ENCODE results near the gene ZNF467. TPM values are rescaled to one million over a fixed set of nuclear protein-coding genes. Genes with fewer than 3 reads are reported as not detected.

Gene ZNF467
- total and polyA plus RNA-seq, 7 donors = 0.87 to 2.8 (median 1.7) TPM

DNA sequence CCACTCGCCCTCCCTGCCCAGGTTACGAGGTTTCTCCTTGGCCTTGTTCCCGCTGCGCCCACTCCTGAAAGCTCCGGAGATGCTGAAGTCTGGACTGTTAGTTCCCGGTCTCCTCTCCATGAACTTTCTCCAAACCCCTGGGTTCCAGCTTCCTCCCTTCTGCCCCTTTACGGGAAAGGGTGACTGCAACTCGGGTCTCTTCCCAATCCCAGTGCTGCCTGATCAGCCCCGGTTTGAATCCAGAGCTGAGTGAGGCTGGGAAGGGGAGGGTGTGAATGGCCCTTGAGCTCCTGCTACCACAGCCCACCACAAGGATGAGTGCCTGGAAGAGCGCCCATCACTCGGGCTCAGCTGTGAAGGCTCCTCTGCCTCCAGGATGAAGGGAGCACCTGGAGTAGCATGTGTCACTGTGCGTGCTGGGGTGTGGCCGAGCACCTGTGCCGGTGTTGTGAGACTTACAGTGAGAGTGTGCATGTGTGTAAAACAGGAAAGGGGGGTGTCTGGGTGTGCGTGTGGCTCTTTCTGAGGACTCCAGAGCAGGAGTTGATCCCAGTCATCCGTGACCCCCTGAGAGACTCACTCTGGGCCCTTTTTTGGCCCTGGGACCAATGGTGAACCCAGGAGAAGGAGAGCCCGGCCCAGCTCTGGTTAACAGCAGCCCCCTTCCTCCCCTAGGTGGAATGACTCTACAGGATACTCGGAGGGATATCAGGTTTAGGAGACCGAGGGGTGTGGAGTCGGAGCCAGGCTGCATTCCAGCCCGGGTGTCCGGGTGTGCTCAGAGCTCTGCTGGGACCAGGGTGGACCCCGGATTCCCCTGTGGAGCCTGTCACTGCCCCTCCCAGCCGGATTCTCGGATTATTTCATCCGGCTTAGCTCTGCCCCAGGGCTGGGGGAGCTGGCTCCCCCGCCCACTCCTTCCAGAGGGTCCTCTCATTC, 1.1 kb upstream of the ZNF467 start:
- 39 to 49% (median 48%) methylated on average over 27 of the region's 27 CpGs for WGBS, 3 donors
- Histone ChIP-seq H3K4me1 (peaks cover 5% of the 10 kb centered on the region), H3K9me3 (no peaks in the 10 kb centered on the region), H3K36me3 (ENCODE audit: insufficient read depth in 1 of 2, low read depth in 1 of 2) (no peaks in the 10 kb centered on the region), H3K27me3 (ENCODE audit: insufficient read depth in 3 of 3, low read length in 2 of 3) (no peaks in the 10 kb centered on the region), H3K27ac (no peak overlapping the region), H3K4me3 (peak overlapping the region; percentile 70)
- peak in 1 of 2 donors; percentile 48 for DNase-seq
- intact Hi-C loops (cut with DNase I) = loop anchor here in 1 of 2 donors (5.0 kb wide), 1 partner anchor 63 kb away; the partner anchor contains the start of gene ZNF862
- TF ChIP-seq, protein P1, sequence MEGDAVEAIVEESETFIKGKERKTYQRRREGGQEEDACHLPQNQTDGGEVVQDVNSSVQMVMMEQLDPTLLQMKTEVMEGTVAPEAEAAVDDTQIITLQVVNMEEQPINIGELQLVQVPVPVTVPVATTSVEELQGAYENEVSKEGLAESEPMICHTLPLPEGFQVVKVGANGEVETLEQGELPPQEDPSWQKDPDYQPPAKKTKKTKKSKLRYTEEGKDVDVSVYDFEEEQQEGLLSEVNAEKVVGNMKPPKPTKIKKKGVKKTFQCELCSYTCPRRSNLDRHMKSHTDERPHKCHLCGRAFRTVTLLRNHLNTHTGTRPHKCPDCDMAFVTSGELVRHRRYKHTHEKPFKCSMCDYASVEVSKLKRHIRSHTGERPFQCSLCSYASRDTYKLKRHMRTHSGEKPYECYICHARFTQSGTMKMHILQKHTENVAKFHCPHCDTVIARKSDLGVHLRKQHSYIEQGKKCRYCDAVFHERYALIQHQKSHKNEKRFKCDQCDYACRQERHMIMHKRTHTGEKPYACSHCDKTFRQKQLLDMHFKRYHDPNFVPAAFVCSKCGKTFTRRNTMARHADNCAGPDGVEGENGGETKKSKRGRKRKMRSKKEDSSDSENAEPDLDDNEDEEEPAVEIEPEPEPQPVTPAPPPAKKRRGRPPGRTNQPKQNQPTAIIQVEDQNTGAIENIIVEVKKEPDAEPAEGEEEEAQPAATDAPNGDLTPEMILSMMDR (IDR thresholded peaks at IDR 0.05) = no peak
- no peak for ATAC-seq

GRCh38 chr7:149772956-149773434, 393 bp downstream of the ZNF467 start:
- H3K36me3 ChIP-seq (ENCODE audit: insufficient read depth in 1 of 2, low read depth in 1 of 2) = no peaks in the 10 kb centered on the region
- TF ChIP-seq, protein P1 (IDR thresholded peaks at IDR 0.05) = no peak
- intact Hi-C loops (cut with DNase I) = loop anchor here in 1 of 2 donors (5.0 kb wide), 1 partner anchor 64 kb away; the partner anchor contains the start of gene ZNF862
- ATAC-seq (no peak), DNase-seq (no peak)
- 0 to 1% (median 1%) methylated on average over 45 to 54 of the region's 55 CpGs for WGBS, 3 donors
- no peaks in the 10 kb centered on the region for H3K9me3 ChIP-seq
- peaks cover 0 to 4% (median 0%) of the 10 kb centered on the region in 3 donors for H3K27me3 ChIP-seq (ENCODE audit: insufficient read depth in 3 of 3, low read length in 2 of 3)
- peak overlapping the region; percentile 70 for H3K4me3 ChIP-seq
- H3K27ac ChIP-seq = no peak overlapping the region
- peaks cover 5% of the 10 kb centered on the region for H3K4me1 ChIP-seq

GRCh38 chr7:149772241-149772955, 990 bp downstream of the ZNF467 start:
- WGBS, 3 donors = 2% methylated on average over 34 to 45 of the region's 47 CpGs
- H3K27me3 ChIP-seq (ENCODE audit: insufficient read depth in 3 of 3, low read length in 2 of 3) = peaks cover 0 to 5% (median 0%) of the 10 kb centered on the region in 3 donors
- intact Hi-C loops (cut with DNase I) = loop anchor here in 1 of 2 donors (5.0 kb wide), 1 partner anchor 65 kb away; the partner anchor contains the start of gene ZNF862
- no peak overlapping the region for H3K27ac ChIP-seq
- no peaks in the 10 kb centered on the region for H3K9me3 ChIP-seq
- peak overlapping the region; percentile 70 for H3K4me3 ChIP-seq
- peaks cover 5% of the 10 kb centered on the region for H3K4me1 ChIP-seq
- TF ChIP-seq, protein P1 (IDR thresholded peaks at IDR 0.05) = no peak
- H3K36me3 ChIP-seq (ENCODE audit: insufficient read depth in 1 of 2, low read depth in 1 of 2) = no peaks in the 10 kb centered on the region
- ATAC-seq (peak in 3 of 4 donors; percentile 9 to 41 (median 15)), DNase-seq (peak in 1 of 2 donors; percentile 35)

GRCh38 chr7:149771720-149772240, 1.6 kb downstream of the ZNF467 start:
- DNase-seq (peak; percentile 90 to 94), ATAC-seq (peak; percentile 93 to 98 (median 97))
- TF ChIP-seq, protein P1 (IDR thresholded peaks at IDR 0.05) = no peak
- H3K36me3 ChIP-seq (ENCODE audit: insufficient read depth in 1 of 2, low read depth in 1 of 2) = no peaks in the 10 kb centered on the region
- peak overlapping the region; percentile 70 for H3K4me3 ChIP-seq
- no peaks in the 10 kb centered on the region for H3K9me3 ChIP-seq
- H3K4me1 ChIP-seq = peaks cover 5% of the 10 kb centered on the region
- intact Hi-C loops (cut with DNase I) = loop anchor here in 1 of 2 donors (5.0 kb wide), 1 partner anchor 66 kb away; the partner anchor contains the start of gene ZNF862
- 1% methylated on average over 14 to 37 of the region's 37 CpGs for WGBS, 3 donors
- H3K27me3 ChIP-seq (ENCODE audit: insufficient read depth in 3 of 3, low read length in 2 of 3) = peaks cover 0 to 8% (median 1%) of the 10 kb centered on the region in 3 donors
- H3K27ac ChIP-seq = no peak overlapping the region

All from psoas muscle (tissue), 8 donors.